NCI-H1417 treated with DMSO at 0.1 percent for 48 hours (cell line): ENCODE measurements around the gene CLMN.
"Not testable (repeated sequence)": the region's sequence is repeated elsewhere in the genome, so short reads cannot be mapped to it uniquely, and the experiment has no call there.

Experiments used
- DNase-seq: peaks from one replicate; lab custom pipeline; 2025; lab: John Stamatoyannopoulos, UW

Gene CLMN

GRCh38 chr14:95157327-95158189 is 162.2 kb downstream of the CLMN start, which contains the start of gene DICER1:
DICER1 (minus strand) TSS chr14:95157529; CDS start chr14:95133458, 24,071 bp downstream.
- peak; percentile 84 for DNase-seq

- DNase-seq: no peak
Observed at GRCh38 chr14:95157048-95157326, 162.7 kb downstream of the CLMN start.

- no peak for DNase-seq
Observed at GRCh38 chr14:95156161-95157047, 163.3 kb downstream of the CLMN start.

- no peak for DNase-seq
Observed at GRCh38 chr14:95155045-95155444, 164.7 kb downstream of the CLMN start.

GRCh38 chr14:95153866-95154265 is 165.8 kb downstream of the CLMN start:
- no peak for DNase-seq

GRCh38 chr14:95151561-95151960 is 168.1 kb downstream of the CLMN start:
- no peak for DNase-seq

GRCh38 chr14:95150910-95151309 is 168.8 kb downstream of the CLMN start:
- DNase-seq: no peak

- DNase-seq: no peak
Observed at GRCh38 chr14:95149441-95149840, 170.3 kb downstream of the CLMN start.

GRCh38 chr14:95147597-95147996 is 172.1 kb downstream of the CLMN start:
- DNase-seq: no peak

GRCh38 chr14:95146079-95146771 is 173.5 kb downstream of the CLMN start:
- no peak for DNase-seq

GRCh38 chr14:95144849-95145248 is 174.9 kb downstream of the CLMN start:
- DNase-seq: no peak

GRCh38 chr14:95143808-95144620 is 175.7 kb downstream of the CLMN start:
- DNase-seq: no peak

- DNase-seq: no peak
Observed at GRCh38 chr14:95142208-95142607, 177.5 kb downstream of the CLMN start.

- DNase-seq: no peak
Observed at GRCh38 chr14:95141684-95142083, 178.0 kb downstream of the CLMN start.

GRCh38 chr14:95140060-95140858 is 179.4 kb downstream of the CLMN start:
- DNase-seq: no peak

GRCh38 chr14:95138876-95139275 is 180.8 kb downstream of the CLMN start:
- no peak for DNase-seq

GRCh38 chr14:95138455-95138854 is 181.3 kb downstream of the CLMN start:
- not testable (repeated sequence) for DNase-seq

GRCh38 chr14:95137804-95138167 is 181.9 kb downstream of the CLMN start:
- DNase-seq: no peak

GRCh38 chr14:95137164-95137803 is 182.4 kb downstream of the CLMN start:
- no peak for DNase-seq

- no peak for DNase-seq
Observed at GRCh38 chr14:95136631-95137030, 183.1 kb downstream of the CLMN start.
